NCI-H1436 treated with DMSO at 0.1 percent for 48 hours (cell line): ENCODE data around the gene KCNA3.
"Not testable (repeated sequence)": the region's sequence is repeated elsewhere in the genome, so short reads cannot be mapped to it uniquely, and the experiment has no call there.

Experiments
- DNase-seq: peaks from one replicate; lab custom pipeline; 2025; lab: John Stamatoyannopoulos, UW

Gene KCNA3

GRCh38 chr1:110677526-110677925, 2.8 kb upstream of the KCNA3 start:
- DNase-seq: no peak

- no peak for DNase-seq
Measured at GRCh38 chr1:110676970-110677369, 2.2 kb upstream of the KCNA3 start.

GRCh38 chr1:110675060-110675791, 486 bp upstream of the KCNA3 start:
- DNase-seq: no peak

GRCh38 chr1:110673805-110674336, 869 bp downstream of the KCNA3 start:
- no peak for DNase-seq

- no peak for DNase-seq
Measured at GRCh38 chr1:110673197-110673701, 1.5 kb downstream of the KCNA3 start.

DNA sequence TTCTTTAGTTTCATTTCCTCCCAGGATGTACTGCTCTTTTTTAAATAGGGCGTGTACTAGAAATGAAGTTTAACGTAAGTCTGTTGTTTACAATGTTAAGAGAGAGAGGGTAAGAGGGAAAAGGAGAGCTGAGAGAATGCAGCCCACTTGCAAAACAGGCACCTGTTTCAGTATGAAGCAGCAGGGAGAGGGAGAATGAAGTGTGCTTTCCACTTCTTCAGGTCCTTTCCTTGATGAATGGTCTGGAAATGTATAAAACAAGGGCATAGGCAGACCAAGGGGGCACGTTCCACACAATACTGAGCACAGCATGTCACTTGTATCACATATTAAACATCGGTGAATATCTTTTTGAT, 2.0 kb downstream of the KCNA3 start:
- DNase-seq: no peak

DNA sequence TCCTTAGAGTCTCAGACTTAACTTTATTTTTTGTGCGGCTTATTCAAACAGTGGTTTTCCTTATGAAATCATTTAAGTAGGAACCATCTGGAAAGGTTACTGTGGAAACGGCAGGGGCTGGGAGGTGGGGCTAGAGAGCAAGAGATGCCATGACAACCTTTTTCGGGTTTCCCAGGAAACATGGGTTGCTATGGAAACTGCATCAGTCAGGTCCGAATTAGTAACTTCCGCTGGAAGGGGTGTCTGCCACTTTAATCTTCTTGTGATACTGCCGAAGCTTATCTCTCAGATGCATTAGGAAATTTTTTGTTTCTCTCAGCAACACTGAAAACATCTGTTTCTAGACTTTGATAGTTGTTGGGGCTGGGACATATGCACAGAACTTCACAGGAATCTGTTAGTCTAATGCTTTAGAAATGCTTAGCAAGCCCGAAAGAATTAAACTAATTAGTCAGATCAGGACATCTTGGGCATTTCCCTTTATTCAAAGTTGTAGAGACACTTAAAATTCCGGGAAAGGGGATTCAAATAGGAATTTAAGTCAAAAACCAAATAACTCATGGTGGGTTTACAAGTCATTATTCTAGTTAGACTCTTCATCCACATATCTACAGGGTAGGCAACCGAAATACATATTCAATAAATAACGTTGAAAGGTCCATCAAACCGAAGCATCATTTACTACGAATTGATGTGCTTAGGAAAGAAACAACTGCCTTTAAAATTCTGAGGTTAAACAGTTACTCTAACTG, 2.6 kb downstream of the KCNA3 start:
- DNase-seq: no peak

DNA sequence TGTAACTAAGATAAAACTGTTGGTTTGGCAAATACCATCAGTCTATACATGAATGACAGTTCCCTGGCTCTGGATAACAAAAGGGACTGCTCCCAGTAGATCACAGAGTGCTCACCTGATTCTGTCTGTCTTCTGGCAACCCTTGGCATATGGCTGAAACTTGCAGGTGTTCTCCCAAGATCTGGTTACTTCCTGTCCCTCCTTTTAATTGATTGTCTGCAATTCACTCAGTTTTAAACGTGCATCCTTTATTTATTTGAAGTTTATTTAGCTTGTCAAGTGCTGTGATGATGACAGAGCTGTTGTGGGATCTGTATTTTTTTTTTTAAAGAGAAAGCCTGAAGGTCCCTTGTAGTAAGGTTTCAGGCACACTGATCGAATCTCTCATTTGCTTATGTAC, 3.4 kb downstream of the KCNA3 start:
- DNase-seq: no peak

GRCh38 chr1:110668549-110668948, 6.2 kb downstream of the KCNA3 start:
- DNase-seq: no peak

DNA sequence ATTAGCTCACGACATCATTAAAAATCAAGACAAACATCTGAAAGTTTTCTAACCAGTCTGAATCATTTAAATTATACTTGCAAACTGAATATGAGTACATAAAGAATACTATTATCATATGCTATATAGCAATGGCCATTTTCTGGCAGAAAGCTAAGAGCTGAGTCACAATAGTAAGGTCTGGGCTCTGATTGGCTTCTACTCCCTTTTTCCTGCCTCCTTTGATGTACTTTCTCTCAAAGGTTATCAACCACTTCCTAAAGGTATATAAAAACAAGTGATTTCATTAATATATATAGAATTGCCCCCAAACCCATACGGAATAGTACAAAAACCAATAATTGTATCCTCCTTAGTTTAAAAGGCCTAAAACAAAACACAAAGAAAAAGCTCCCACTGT, 7.0 kb downstream of the KCNA3 start:
- no peak for DNase-seq

DNA sequence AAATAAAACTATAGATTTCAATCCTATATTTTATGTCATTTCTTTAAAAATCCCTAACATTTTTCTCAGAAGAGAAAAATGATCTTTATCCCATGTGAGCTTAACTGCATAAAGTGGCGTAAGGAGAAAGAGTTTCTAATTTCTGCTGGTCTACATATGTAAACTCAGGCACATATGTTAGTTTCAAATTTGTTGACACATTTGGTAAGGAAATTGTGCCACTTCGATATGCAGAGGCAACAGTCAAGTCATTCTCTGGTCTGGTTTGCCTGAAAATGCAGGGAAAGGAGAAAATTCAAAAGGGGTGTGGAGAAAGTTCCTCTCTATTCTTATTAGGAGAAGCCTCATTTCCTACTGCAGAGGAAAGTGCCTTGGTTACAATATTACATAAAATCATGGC, 11.5 kb downstream of the KCNA3 start:
- DNase-seq: no peak

GRCh38 chr1:110659559-110659958, 15.2 kb downstream of the KCNA3 start:
- DNase-seq: not testable (repeated sequence)

DNA sequence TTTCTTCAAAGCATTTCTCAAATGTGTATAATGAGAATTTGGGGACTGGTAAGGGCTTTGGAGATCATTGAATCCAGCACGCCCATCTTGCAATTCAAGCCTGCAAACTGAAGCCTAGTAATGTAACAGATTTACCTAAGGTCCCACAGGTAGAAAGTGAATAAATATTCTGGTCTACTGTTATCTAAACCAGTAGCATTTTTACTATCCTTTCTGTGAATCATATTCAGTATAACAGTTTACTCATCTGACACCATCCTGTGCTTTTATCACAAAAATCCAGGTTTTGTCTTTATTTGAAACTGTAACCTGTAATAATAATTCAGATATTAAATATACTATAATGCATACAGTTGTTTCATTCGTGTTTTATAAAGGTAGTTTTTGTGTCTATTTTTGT, 17.4 kb downstream of the KCNA3 start:
- no peak for DNase-seq

- no peak for DNase-seq
Measured at GRCh38 chr1:110650609-110651008, 24.1 kb downstream of the KCNA3 start.

DNA sequence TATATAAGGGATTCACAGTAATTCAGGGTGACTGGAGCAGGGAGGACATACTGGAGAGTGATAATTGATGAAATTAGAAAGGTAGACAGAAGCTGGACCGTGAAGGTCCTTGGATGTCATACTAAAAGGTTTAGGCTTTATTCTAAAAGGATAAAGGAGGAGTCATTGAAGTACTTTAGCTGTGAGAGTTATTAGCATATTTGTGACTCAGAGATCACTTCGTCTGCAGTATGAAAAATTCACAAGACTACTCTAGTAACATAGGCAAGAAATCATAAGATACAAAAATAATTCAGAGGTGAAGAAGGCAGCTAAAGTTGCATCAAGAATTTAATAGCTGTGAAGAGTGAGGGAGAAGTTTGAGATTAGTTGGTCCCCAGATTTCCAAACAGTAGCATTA, 26.3 kb downstream of the KCNA3 start:
- DNase-seq: no peak

DNA sequence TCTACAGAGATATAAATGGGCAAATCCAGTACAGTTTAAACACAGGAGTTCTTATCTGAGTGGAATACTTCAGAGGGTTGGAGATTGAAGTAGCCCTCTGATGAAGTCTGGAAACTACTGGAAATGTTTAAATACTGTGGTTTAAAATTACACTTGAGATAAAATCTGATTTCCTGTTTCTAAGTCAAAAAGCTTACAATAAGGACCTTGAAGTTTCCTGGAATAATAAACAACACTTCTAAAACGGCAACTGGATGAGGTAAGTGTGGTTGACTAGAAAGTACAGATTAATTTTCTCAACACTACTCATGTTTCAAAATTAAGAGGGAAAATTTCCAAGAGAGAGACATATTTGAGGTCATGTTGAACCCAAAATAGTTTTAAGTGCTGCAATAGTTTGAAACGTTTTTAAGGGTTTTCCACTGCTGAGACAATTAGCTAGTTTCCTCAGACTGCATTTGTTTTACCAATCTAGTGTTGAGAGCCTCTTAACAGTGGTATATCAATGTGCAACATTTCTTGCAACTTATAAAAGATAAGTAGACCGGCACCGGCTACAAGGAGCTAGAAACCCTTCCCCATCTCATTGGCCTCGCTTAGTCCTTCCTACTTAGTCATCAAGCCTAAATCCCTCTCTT, 27.4 kb downstream of the KCNA3 start:
- DNase-seq: no peak

- no peak for DNase-seq
Measured at GRCh38 chr1:110645821-110646735, 28.7 kb downstream of the KCNA3 start.

DNA sequence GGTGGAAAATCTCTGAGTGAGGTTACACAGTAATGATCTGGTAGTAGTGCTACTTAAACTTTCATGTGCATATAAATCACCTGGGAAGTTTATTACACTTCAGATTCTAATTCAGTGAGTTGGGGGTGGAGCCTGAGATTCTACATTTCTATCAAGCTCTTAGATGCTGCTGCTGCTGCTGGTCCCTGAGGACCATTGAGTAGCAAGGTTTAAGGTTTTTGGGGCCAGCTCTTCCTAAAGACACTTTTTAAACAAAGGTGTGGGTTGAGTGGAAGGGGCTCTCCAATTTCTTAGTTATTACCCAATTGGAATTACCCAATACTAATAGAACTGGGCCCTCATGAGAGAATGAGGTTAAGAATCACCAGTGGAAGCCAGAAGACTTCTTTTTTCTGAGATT, 29.5 kb downstream of the KCNA3 start:
- no peak for DNase-seq

- no peak for DNase-seq
Measured at GRCh38 chr1:110643879-110644472, 30.8 kb downstream of the KCNA3 start.

GRCh38 chr1:110639724-110640386, 34.9 kb downstream of the KCNA3 start:
- no peak for DNase-seq

GRCh38 chr1:110638556-110638955, 36.2 kb downstream of the KCNA3 start:
- no peak for DNase-seq
